Adrenal gland (tissue), 5 donors: Measurements from ENCODE around the gene FAM98C.

Experiments
- CTCF ChIP-seq, 6 experiments: fragments of 450-650 bp in 4 of 6; fragments of 200-600 bp in 2 of 6; sonication (generic) in 1 of 6; IDR thresholded peaks; 1 replicate in 5 of 6; 2 replicates in 1 of 6; pipeline versions ENCODE4 v1.5.1 to v1.8.0; 2016 to 2021; ENCODE audit warnings: antibody characterized with exemption in 6 of 6, mild to moderate bottlenecking in 2 of 6, moderate library complexity in 1 of 6
- POLR2A ChIP-seq, 2 donors: fragments of 450-650 bp; IDR thresholded peaks; one replicate each; pipeline ENCODE4 v1.6.1; 2017; ENCODE audit warnings: antibody characterized with exemption in 2 of 2, mild to moderate bottlenecking in 2 of 2, moderate library complexity in 1 of 2
- donor health status: DM: no; HTN: no; CAD: no.

- TF ChIP-seq POLR2A (IDR thresholded peaks at IDR 0.05) (no peak), CTCF (IDR thresholded peaks at IDR 0.05) (no peak)
Measured at GRCh38 chr19:38394488-38394887, 8.4 kb upstream of the FAM98C start.
